ENCODE measurements around the gene KCNK2. TPM values are rescaled to one million over a fixed set of nuclear protein-coding genes. Genes with fewer than 3 reads are reported as not detected.
"Not testable (repeated sequence)": the region's sequence is repeated elsewhere in the genome, so short reads cannot be mapped to it uniquely, and the experiment has no call there.

The KCNK2 gene
- total RNA-seq, 4 donors from 2014 or later = 0.32 to 0.41 TPM; not detected in 2

- no peak overlapping the region for H3K4me3 ChIP-seq
- in situ Hi-C loops (cut with MboI; ENCODE audit: low pct_ligation_motif_present in 1 of 4, low pct_unique_long_range_greater_than_20kb in 1 of 4, low sequenced_read_pairs in 3 of 4) = no loop called here
- DNase-seq = no peak
- TF ChIP-seq CTCF (IDR thresholded peaks at IDR 0.05) (no peak), POLR2AphosphoS5 (IDR thresholded peaks at IDR 0.05) (no peak), EP300 (IDR thresholded peaks at IDR 0.05; ENCODE audit: low read depth) (no peak), POLR2A (IDR thresholded peaks at IDR 0.05) (no peak)
- no peak overlapping the region for H3K27ac ChIP-seq
- no peaks in the 10 kb centered on the region for H3K4me1 ChIP-seq
- no peaks in the 10 kb centered on the region for H3K36me3 ChIP-seq
- WGBS, 2 donors (ENCODE audit: low coverage in 1 of 2) = 74 to 79% methylated on average over 2 of the region's 2 CpGs
- intact Hi-C loops (cut with DNase I; ENCODE audit: low total_unique reads) = no loop called here
- H3K9me3 ChIP-seq = no peaks in the 10 kb centered on the region
- H3K27me3 ChIP-seq = no peaks in the 10 kb centered on the region
Observed at GRCh38 chr1:215151841-215152549, 69.5 kb downstream of the KCNK2 start.

GRCh38 chr1:215156232-215156631 is 73.7 kb downstream of the KCNK2 start:
- Histone ChIP-seq H3K36me3 (no peaks in the 10 kb centered on the region), H3K27me3 (no peaks in the 10 kb centered on the region), H3K4me3 (no peak overlapping the region), H3K27ac (no peak overlapping the region), H3K4me1 (no peaks in the 10 kb centered on the region), H3K9me3 (no peaks in the 10 kb centered on the region)
- intact Hi-C loops (cut with DNase I; ENCODE audit: low total_unique reads) = no loop called here
- in situ Hi-C loops (cut with MboI; ENCODE audit: low pct_ligation_motif_present in 1 of 4, low pct_unique_long_range_greater_than_20kb in 1 of 4, low sequenced_read_pairs in 3 of 4) = no loop called here
- TF ChIP-seq CTCF (IDR thresholded peaks at IDR 0.05) = no peak
- no peak for TF ChIP-seq POLR2A (IDR thresholded peaks at IDR 0.05)
- TF ChIP-seq EP300 (IDR thresholded peaks at IDR 0.05; ENCODE audit: low read depth) = no peak
- TF ChIP-seq POLR2AphosphoS5 (IDR thresholded peaks at IDR 0.05) = no peak
- 83% methylated on average over 1 of the region's 1 CpG; no CpG with 5 or more reads in 1 of the 2 donors for WGBS, 2 donors (ENCODE audit: low coverage in 1 of 2)
- no peak for DNase-seq

GRCh38 chr1:215160351-215160750 is 77.8 kb downstream of the KCNK2 start:
- TF ChIP-seq CTCF (IDR thresholded peaks at IDR 0.05) = no peak
- intact Hi-C loops (cut with DNase I; ENCODE audit: low total_unique reads) = no loop called here
- no peaks in the 10 kb centered on the region for H3K27me3 ChIP-seq
- no peak for DNase-seq
- H3K4me1 ChIP-seq = no peaks in the 10 kb centered on the region
- no peak overlapping the region for H3K27ac ChIP-seq
- H3K9me3 ChIP-seq = no peaks in the 10 kb centered on the region
- no peaks in the 10 kb centered on the region for H3K36me3 ChIP-seq
- no peak overlapping the region for H3K4me3 ChIP-seq
- in situ Hi-C loops (cut with MboI; ENCODE audit: low pct_ligation_motif_present in 1 of 4, low pct_unique_long_range_greater_than_20kb in 1 of 4, low sequenced_read_pairs in 3 of 4) = no loop called here
- 58 to 64% methylated on average over 1 of the region's 1 CpG for WGBS, 2 donors (ENCODE audit: low coverage in 1 of 2)

GRCh38 chr1:215163144-215163543 is 80.6 kb downstream of the KCNK2 start:
- DNase-seq; H3K36me3 ChIP-seq; H3K4me1 ChIP-seq; H3K9me3 ChIP-seq; H3K27ac ChIP-seq; H3K4me3 ChIP-seq; H3K27me3 ChIP-seq; in situ Hi-C loops (cut with MboI; ENCODE audit: low pct_ligation_motif_present in 1 of 4, low pct_unique_long_range_greater_than_20kb in 1 of 4, low sequenced_read_pairs in 3 of 4); intact Hi-C loops (cut with DNase I; ENCODE audit: low total_unique reads): not testable (repeated sequence)
- 90 to 92% methylated on average over 4 of the region's 4 CpGs for WGBS, 2 donors (ENCODE audit: low coverage in 1 of 2)

- H3K27ac ChIP-seq = no peak overlapping the region
- TF ChIP-seq POLR2A (IDR thresholded peaks at IDR 0.05) = no peak
- TF ChIP-seq POLR2AphosphoS5 (IDR thresholded peaks at IDR 0.05) = no peak
- no peak for TF ChIP-seq EP300 (IDR thresholded peaks at IDR 0.05; ENCODE audit: low read depth)
- no peaks in the 10 kb centered on the region for H3K4me1 ChIP-seq
- H3K9me3 ChIP-seq = no peaks in the 10 kb centered on the region
- H3K27me3 ChIP-seq = no peaks in the 10 kb centered on the region
- WGBS, 2 donors (ENCODE audit: low coverage in 1 of 2) = 83 to 84% methylated on average over 3 of the region's 3 CpGs
- no peak for DNase-seq
- no peaks in the 10 kb centered on the region for H3K36me3 ChIP-seq
- no peak overlapping the region for H3K4me3 ChIP-seq
- in situ Hi-C loops (cut with MboI; ENCODE audit: low pct_ligation_motif_present in 1 of 4, low pct_unique_long_range_greater_than_20kb in 1 of 4, low sequenced_read_pairs in 3 of 4) = no loop called here
- intact Hi-C loops (cut with DNase I; ENCODE audit: low total_unique reads) = no loop called here
Observed at GRCh38 chr1:215166886-215167285, 84.3 kb downstream of the KCNK2 start.
